Vagina (tissue), 2 donors: Measurements from ENCODE around the gene LTF.

ENCODE experiments used
- POLR2A ChIP-seq, 2 donors: fragments of 450-650 bp; IDR thresholded peaks; one replicate each; pipeline ENCODE4 v1.6.1; 2017; ENCODE audit warnings: antibody characterized with exemption in 2 of 2, mild to moderate bottlenecking in 2 of 2, moderate library complexity in 2 of 2
- POLR2AphosphoS5 ChIP-seq, 2 donors: sonication (generic); formaldehyde crosslinking; IDR thresholded peaks; one replicate each; pipeline ENCODE4 v1.9.0; 2017; ENCODE audit warnings: antibody characterized with exemption in 2 of 2, mild to moderate bottlenecking in 2 of 2, low read depth in 1 of 2; ENCODE audit not compliant: insufficient read depth in 1 of 2

GRCh38 chr3:46409739-46410489, 54.8 kb downstream of the LTF start:
- no peak for TF ChIP-seq POLR2A (IDR thresholded peaks at IDR 0.05)
- no peak for TF ChIP-seq POLR2AphosphoS5 (IDR thresholded peaks at IDR 0.05; ENCODE audit: insufficient read depth in 1 of 2, low read depth in 1 of 2)
